Amniotic stem cell (primary cell): ENCODE results near the gene BAZ2B.
"Not testable (repeated sequence)": the region's sequence is repeated elsewhere in the genome, so short reads cannot be mapped to it uniquely, and the experiment has no call there.

ENCODE experiments used
- DNase-seq: peaks from one replicate; lab custom pipeline; 2025; lab: John Stamatoyannopoulos, UW

BAZ2B gene

GRCh38 chr2:159616286-159616701 is at the start of gene BAZ2B:
BAZ2B (minus strand) TSS chr2:159616548; CDS start chr2:159478719, 137,829 bp downstream.
- DNase-seq, result peak; percentile 43

GRCh38 chr2:159661286-159661685 is 44.9 kb upstream of the BAZ2B start:
- DNase-seq, result no peak

GRCh38 chr2:159658881-159659873 is 42.8 kb upstream of the BAZ2B start:
- DNase-seq, result no peak

- no peak for DNase-seq
These were observed 37.6 kb upstream of the BAZ2B start for GRCh38 chr2:159653962-159654361.

- DNase-seq, result no peak
These were observed 35.5 kb upstream of the BAZ2B start for GRCh38 chr2:159651884-159652283.

- no peak for DNase-seq
These were observed 34.2 kb upstream of the BAZ2B start for GRCh38 chr2:159650574-159650973.

GRCh38 chr2:159648643-159649042 is 32.3 kb upstream of the BAZ2B start:
- no peak for DNase-seq

GRCh38 chr2:159647667-159648066 is 31.3 kb upstream of the BAZ2B start:
- no peak for DNase-seq

GRCh38 chr2:159640176-159640575 is 23.8 kb upstream of the BAZ2B start:
- DNase-seq, result no peak

GRCh38 chr2:159639712-159640111 is 23.4 kb upstream of the BAZ2B start:
- no peak for DNase-seq

GRCh38 chr2:159639071-159639470 is 22.7 kb upstream of the BAZ2B start:
- no peak for DNase-seq

GRCh38 chr2:159637988-159638501 is 21.7 kb upstream of the BAZ2B start:
- no peak for DNase-seq

GRCh38 chr2:159637240-159637639 is 20.9 kb upstream of the BAZ2B start:
- DNase-seq, result no peak

GRCh38 chr2:159635006-159635789 is 18.9 kb upstream of the BAZ2B start:
- DNase-seq, result no peak

GRCh38 chr2:159633219-159633618 is 16.9 kb upstream of the BAZ2B start:
- no peak for DNase-seq

- DNase-seq, result not testable (repeated sequence)
These were observed 9.3 kb upstream of the BAZ2B start for GRCh38 chr2:159625628-159626027.

- no peak for DNase-seq
These were observed 7.1 kb upstream of the BAZ2B start for GRCh38 chr2:159623436-159623835.

- no peak for DNase-seq
These were observed 6.6 kb upstream of the BAZ2B start for GRCh38 chr2:159622966-159623365.

- no peak for DNase-seq
These were observed 4.4 kb upstream of the BAZ2B start for GRCh38 chr2:159620796-159621195.

- no peak for DNase-seq
These were observed 1.3 kb upstream of the BAZ2B start for GRCh38 chr2:159617646-159618045.

- no peak for DNase-seq
These were observed 752 bp upstream of the BAZ2B start for GRCh38 chr2:159617100-159617499.
